ENCODE data around the gene GPR68.
A peak's percentile ranks its signal among the peaks of the same experiment; 100 is the strongest.
"Not testable (repeated sequence)": the region's sequence is repeated elsewhere in the genome, so short reads cannot be mapped to it uniquely, and the experiment has no call there.

GPR68 gene

GRCh38 chr14:91187271-91187670 is 57.2 kb downstream of the GPR68 start:
- no peak for DNase-seq (ENCODE audit: low read depth)
- H3K4me3 ChIP-seq (ENCODE audit: control insufficient read depth, low read depth, low read length) = no peak overlapping the region
- no peak for TF ChIP-seq CTCF (conservative IDR thresholded peaks at IDR 0.05; ENCODE audit: control insufficient read depth, insufficient read depth, low read depth, low read length)

GRCh38 chr14:91186515-91187066 is 57.9 kb downstream of the GPR68 start:
- DNase-seq (ENCODE audit: low read depth) = peak; percentile 47
- no peak overlapping the region for H3K4me3 ChIP-seq (ENCODE audit: control insufficient read depth, low read depth, low read length)
- TF ChIP-seq CTCF (conservative IDR thresholded peaks at IDR 0.05; ENCODE audit: control insufficient read depth, insufficient read depth, low read depth, low read length) = no peak

GRCh38 chr14:91185721-91186120 is 58.8 kb downstream of the GPR68 start:
- H3K4me3 ChIP-seq (ENCODE audit: control insufficient read depth, low read depth, low read length) = no peak overlapping the region
- TF ChIP-seq CTCF (conservative IDR thresholded peaks at IDR 0.05; ENCODE audit: control insufficient read depth, insufficient read depth, low read depth, low read length) = no peak
- peak; percentile 77 for DNase-seq (ENCODE audit: low read depth)

- no peak for TF ChIP-seq CTCF (conservative IDR thresholded peaks at IDR 0.05; ENCODE audit: control insufficient read depth, insufficient read depth, low read depth, low read length)
These were observed 59.9 kb downstream of the GPR68 start for GRCh38 chr14:91184559-91184958.

GRCh38 chr14:91182753-91183152 is 61.8 kb downstream of the GPR68 start:
- not testable (repeated sequence) for H3K4me3 ChIP-seq (ENCODE audit: control insufficient read depth, low read depth, low read length); DNase-seq (ENCODE audit: low read depth)

More at GRCh38 chr14:91184559-91184958, 59.9 kb downstream of the GPR68 start:
- H3K4me3 ChIP-seq (ENCODE audit: control insufficient read depth, low read depth, low read length) = no peak overlapping the region
- DNase-seq (ENCODE audit: low read depth) = no peak
